Trophoblast cell (in vitro differentiated cells and primary cell): ENCODE data around the gene KIAA1328.
A peak's percentile ranks its signal among the peaks of the same experiment; 100 is the strongest.

ENCODE experiments used
- DNase-seq, 2 donors: peaks; one replicate each; pipeline ENCODE4 v3.0.0-alpha.2; 2016
- H2AFZ ChIP-seq: 2 replicates; pipeline ENCODE4 v1.6.1; 2013; ENCODE audit warnings: low read length, moderate library complexity, mild to moderate bottlenecking; ENCODE audit not compliant: insufficient read depth, poor library complexity
- H2AK5ac ChIP-seq: 2 replicates; pipeline ENCODE4 v1.6.1; 2013; ENCODE audit warnings: mild to moderate bottlenecking, low read length
- H2BK120ac ChIP-seq: 2 replicates; pipeline ENCODE4 v1.6.1; 2013; ENCODE audit warnings: low read length, mild to moderate bottlenecking, moderate library complexity; ENCODE audit not compliant: insufficient read depth, poor library complexity
- H2BK12ac ChIP-seq: 2 replicates; pipeline ENCODE4 v1.6.1; 2013; ENCODE audit warnings: mild to moderate bottlenecking, low read length, moderate library complexity
- H2BK5ac ChIP-seq: 2 replicates; pipeline ENCODE4 v1.6.1; 2013; ENCODE audit warnings: low read length, low read depth, moderate library complexity, mild to moderate bottlenecking; ENCODE audit not compliant: poor library complexity
- H3K14ac ChIP-seq: 2 replicates; pipeline ENCODE4 v1.6.1; 2013; ENCODE audit warnings: mild to moderate bottlenecking, low read length
- H3K18ac ChIP-seq: 2 replicates; pipeline ENCODE4 v1.6.1; 2013; ENCODE audit warnings: mild to moderate bottlenecking, low read length
- H3K23ac ChIP-seq: 2 replicates; pipeline ENCODE4 v1.6.1; 2013; ENCODE audit warnings: low read length
- H3K27ac ChIP-seq: 2 replicates; pipeline ENCODE4 v1.5.1; 2013; ENCODE audit warnings: low read depth, mild to moderate bottlenecking, inconsistent platforms, low read length, moderate library complexity
- H3K27me3 ChIP-seq: 2 replicates; pipeline ENCODE4 v1.6.1; 2013; ENCODE audit warnings: inconsistent platforms, mild to moderate bottlenecking, low read length, moderate library complexity; ENCODE audit not compliant: insufficient read depth
- H3K36me3 ChIP-seq, 2 experiments: 1 replicate in 1 of 2; 2 replicates in 1 of 2; pipeline ENCODE4 v1.6.1; 2013; ENCODE audit warnings: low read length in 2 of 2, mild to moderate bottlenecking in 2 of 2, moderate library complexity in 1 of 2; ENCODE audit not compliant: insufficient read depth in 2 of 2, control insufficient read depth in 1 of 2
- H3K4ac ChIP-seq: 2 replicates; pipeline ENCODE4 v1.6.1; 2013; ENCODE audit warnings: low read depth, mild to moderate bottlenecking, low read length, moderate library complexity
- H3K4me1 ChIP-seq, 2 experiments: 1 replicate in 1 of 2; 2 replicates in 1 of 2; pipeline ENCODE4 v1.6.1; 2013; ENCODE audit warnings: low read length in 2 of 2, mild to moderate bottlenecking in 2 of 2, moderate library complexity in 1 of 2; ENCODE audit not compliant: insufficient read depth in 2 of 2, control insufficient read depth in 1 of 2
- H3K4me2 ChIP-seq: 2 replicates; pipeline ENCODE4 v1.6.1; 2013; ENCODE audit warnings: inconsistent platforms, mild to moderate bottlenecking, low read length, moderate library complexity
- H3K4me3 ChIP-seq: 2 replicates; pipeline ENCODE4 v1.5.1; 2013; ENCODE audit warnings: mild to moderate bottlenecking, low read depth, low read length, inconsistent platforms
- H3K79me1 ChIP-seq: one replicate; pipeline ENCODE4 v1.6.1; 2013; ENCODE audit warnings: low read length
- H3K79me2 ChIP-seq: 2 replicates; pipeline ENCODE4 v1.6.1; 2013; ENCODE audit warnings: low read length, mild to moderate bottlenecking; ENCODE audit not compliant: control insufficient read depth, insufficient read depth, poor library complexity
- H3K9ac ChIP-seq: 2 replicates; pipeline ENCODE4 v1.6.1; 2013; ENCODE audit warnings: mild to moderate bottlenecking, low read length
- H3K9me3 ChIP-seq: 2 replicates; pipeline ENCODE4 v1.6.1; 2013; ENCODE audit warnings: low read depth, mild to moderate bottlenecking, control low read depth, inconsistent platforms, low read length; ENCODE audit not compliant: insufficient read depth
- H4K12ac ChIP-seq: 2 replicates; pipeline ENCODE4 v1.6.1; 2013; ENCODE audit warnings: low read depth, mild to moderate bottlenecking, low read length, moderate library complexity
- H4K8ac ChIP-seq: 2 replicates; pipeline ENCODE4 v1.6.1; 2013; ENCODE audit warnings: low read depth, mild to moderate bottlenecking, low read length, moderate library complexity
- H4K91ac ChIP-seq: one replicate; pipeline ENCODE4 v1.6.1; 2013; ENCODE audit warnings: low read depth, mild to moderate bottlenecking, low read length, moderate library complexity
- WGBS: extraction: QIAGEN DNeasy Blood & Tissue Kit; methylation state at CpG from one replicate; pipeline ENCODE4 v1.1.7; 2013; ENCODE audit warnings: missing lambda C conversion rate; ENCODE audit not compliant: insufficient read length, insufficient coverage; ENCODE audit errors: extremely low coverage; 5-methylcytosine and 5-hydroxymethylcytosine counted together

The KIAA1328 gene

DNA sequence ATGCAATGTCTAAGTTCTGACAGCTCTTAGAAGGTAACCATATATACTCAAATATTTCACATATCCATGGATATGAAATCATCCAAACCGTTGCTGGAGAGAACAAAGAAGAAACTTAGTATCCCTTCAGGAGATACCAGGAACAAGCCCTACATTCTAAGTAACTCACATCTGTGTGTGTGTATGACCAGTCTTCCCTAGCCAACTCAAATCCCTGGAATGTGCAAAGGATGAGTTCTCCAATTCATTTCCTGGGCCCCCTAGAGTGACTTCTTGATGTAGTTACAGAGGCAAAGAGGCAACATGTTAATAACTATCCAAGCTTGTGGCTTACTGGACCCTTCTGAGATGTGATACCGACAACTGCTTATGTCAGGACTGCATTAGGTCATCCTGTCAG, 20.2 kb upstream of the KIAA1328 start:
- H2BK12ac ChIP-seq = no peak overlapping the region
- H3K4me3 ChIP-seq = no peak overlapping the region

DNA sequence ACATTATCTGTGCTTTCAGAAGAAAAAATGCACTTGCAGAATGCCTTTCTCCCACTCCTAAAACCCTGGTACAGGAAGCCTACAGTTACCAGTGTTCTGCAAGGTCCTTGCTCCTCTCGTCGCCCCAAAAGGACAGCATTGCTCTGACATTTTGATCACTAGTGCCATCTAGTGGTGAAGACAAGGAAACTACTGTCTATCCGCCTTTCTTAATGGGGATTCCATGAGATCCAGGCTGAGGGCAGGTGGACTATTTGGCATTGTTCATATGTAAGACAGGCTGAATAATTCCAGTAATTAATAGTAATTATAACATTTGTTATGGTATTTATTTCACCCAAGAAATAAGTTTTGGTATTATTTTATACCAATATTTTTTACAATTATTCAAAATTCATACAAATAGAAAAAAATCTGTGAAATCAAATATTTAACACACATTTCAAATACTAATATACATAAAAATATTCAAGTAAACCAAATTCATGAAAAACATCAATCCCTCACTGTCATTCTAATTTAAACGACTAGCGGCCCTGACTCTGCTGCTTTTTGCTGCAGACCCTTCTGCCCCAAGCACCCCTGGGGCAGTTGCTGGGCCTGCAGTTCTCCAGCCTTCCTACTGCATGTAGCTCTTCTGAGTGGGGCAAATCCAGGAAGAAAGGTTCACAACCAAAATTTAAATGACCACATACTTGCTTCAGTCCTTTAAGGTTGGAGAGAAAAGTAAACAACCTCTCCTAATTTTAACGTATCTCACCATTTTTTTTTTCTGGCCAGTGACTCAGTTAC, 19.1 kb upstream of the KIAA1328 start:
- no peak overlapping the region for H4K8ac ChIP-seq
- H3K4me3 ChIP-seq = no peak overlapping the region
- H2AK5ac ChIP-seq = no peak overlapping the region
- DNase-seq = peak; percentile 43 to 92
- WGBS = no CpG with 5 or more reads among the region's 6 CpGs
- H3K23ac ChIP-seq = no peak overlapping the region
- H3K27me3 ChIP-seq = no peaks in the 10 kb centered on the region
- H2AFZ ChIP-seq = no peak overlapping the region
- no peak overlapping the region for H3K18ac ChIP-seq
- H2BK5ac ChIP-seq = no peak overlapping the region
- H3K14ac ChIP-seq = no peak overlapping the region
- no peak overlapping the region for H4K12ac ChIP-seq
- no peaks in the 10 kb centered on the region for H3K4me1 ChIP-seq
- H3K9me3 ChIP-seq = peaks cover 1% of the 10 kb centered on the region
- H2BK120ac ChIP-seq = no peak overlapping the region
- H3K79me2 ChIP-seq = no peaks in the 10 kb centered on the region
- H3K9ac ChIP-seq = no peak overlapping the region
- H3K79me1 ChIP-seq = no peaks in the 10 kb centered on the region
- peaks cover 2 to 25% of the 10 kb centered on the region in 2 experiments for H3K36me3 ChIP-seq
- H3K4ac ChIP-seq = no peak overlapping the region
- H3K4me2 ChIP-seq = no peak overlapping the region
- no peak overlapping the region for H2BK12ac ChIP-seq
- no peak overlapping the region for H4K91ac ChIP-seq
- H3K27ac ChIP-seq = no peak overlapping the region

More for the DNA sequence above, 20.2 kb upstream of the KIAA1328 start:
- DNase-seq = peak in 1 of 2 donors; percentile 58
- H3K9me3 ChIP-seq = peaks cover 1% of the 10 kb centered on the region
- H3K23ac ChIP-seq = no peak overlapping the region
- H2BK120ac ChIP-seq = no peak overlapping the region
- H3K4ac ChIP-seq = no peak overlapping the region
- H3K36me3 ChIP-seq = peaks cover 2 to 31% of the 10 kb centered on the region in 2 experiments
- H3K4me2 ChIP-seq = no peak overlapping the region
- no peak overlapping the region for H2AK5ac ChIP-seq
- H3K79me1 ChIP-seq = no peaks in the 10 kb centered on the region
- H2BK5ac ChIP-seq = no peak overlapping the region
- H4K8ac ChIP-seq = no peak overlapping the region
- H3K14ac ChIP-seq = no peak overlapping the region
- WGBS = no CpG with 5 or more reads among the region's 2 CpGs
- H3K4me1 ChIP-seq = no peaks in the 10 kb centered on the region
- no peak overlapping the region for H3K9ac ChIP-seq
- no peak overlapping the region for H3K18ac ChIP-seq
- H4K12ac ChIP-seq = no peak overlapping the region
- H3K27ac ChIP-seq = no peak overlapping the region
- H2AFZ ChIP-seq = no peak overlapping the region
- H3K79me2 ChIP-seq = no peaks in the 10 kb centered on the region
- H3K27me3 ChIP-seq = no peaks in the 10 kb centered on the region
- no peak overlapping the region for H4K91ac ChIP-seq

DNA sequence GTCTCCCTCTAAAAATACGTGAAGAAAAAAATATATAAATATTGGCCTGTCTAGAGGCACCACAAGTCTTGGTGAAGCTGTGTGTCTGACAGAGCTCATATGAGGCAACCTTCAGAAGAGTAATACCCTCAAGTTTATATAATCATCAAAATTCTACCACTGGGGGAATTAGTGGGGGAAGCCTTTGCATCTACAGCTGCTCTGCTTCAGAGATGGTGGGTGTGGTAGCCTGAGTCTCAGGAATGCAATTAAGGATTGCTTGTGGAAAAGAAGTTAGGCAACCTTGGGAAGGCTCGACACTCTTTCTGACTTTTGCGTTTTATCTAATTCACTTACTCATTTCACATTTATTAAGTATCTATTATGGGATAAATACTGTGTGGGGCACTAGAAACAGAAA, 17.5 kb upstream of the KIAA1328 start:
- Histone ChIP-seq H2BK12ac (no peak overlapping the region), H2BK5ac (no peak overlapping the region), H2AK5ac (no peak overlapping the region), H3K36me3 (peaks cover 2 to 20% of the 10 kb centered on the region in 2 experiments), H3K4me3 (no peak overlapping the region), H4K8ac (no peak overlapping the region), H3K9ac (no peak overlapping the region), H3K18ac (no peak overlapping the region), H4K12ac (no peak overlapping the region), H3K27ac (no peak overlapping the region), H3K9me3 (peaks cover 1% of the 10 kb centered on the region), H2BK120ac (no peak overlapping the region), H3K14ac (no peak overlapping the region), H3K79me2 (no peaks in the 10 kb centered on the region), H2AFZ (no peak overlapping the region), H3K4ac (no peak overlapping the region), H3K4me2 (no peak overlapping the region), H4K91ac (no peak overlapping the region), H3K27me3 (no peaks in the 10 kb centered on the region), H3K79me1 (no peaks in the 10 kb centered on the region), H3K4me1 (no peaks in the 10 kb centered on the region), H3K23ac (no peak overlapping the region)
- peak in 1 of 2 donors; percentile 40 for DNase-seq
- no CpG with 5 or more reads among the region's 3 CpGs for WGBS

DNA sequence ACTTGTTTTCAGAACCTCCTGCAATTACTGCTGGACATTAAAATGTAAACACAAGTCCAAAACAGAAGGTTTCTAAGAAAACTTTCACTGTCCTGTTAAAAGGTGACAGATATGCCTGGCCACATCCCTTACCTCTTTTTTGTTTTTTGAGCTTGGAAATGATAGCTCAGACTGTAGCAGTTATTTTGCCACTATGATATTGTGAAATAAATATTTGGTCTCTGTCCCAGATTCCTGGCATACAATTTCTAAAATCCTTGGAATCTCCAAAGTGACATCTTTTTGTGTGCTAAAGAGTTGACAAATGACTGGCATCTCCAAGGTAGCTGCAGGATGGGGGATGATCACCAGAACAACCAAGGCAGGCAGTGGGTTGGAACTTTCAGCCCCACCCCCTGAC, 17.0 kb upstream of the KIAA1328 start:
- H3K9me3 ChIP-seq = peaks cover 1% of the 10 kb centered on the region

More for the DNA sequence above, 17.0 kb upstream of the KIAA1328 start:
- Histone ChIP-seq H4K8ac (no peak overlapping the region), H3K18ac (no peak overlapping the region), H2BK12ac (no peak overlapping the region), H2AFZ (no peak overlapping the region), H3K14ac (no peak overlapping the region), H4K91ac (no peak overlapping the region), H3K27ac (no peak overlapping the region), H3K4me1 (no peaks in the 10 kb centered on the region), H2AK5ac (no peak overlapping the region), H3K4me3 (no peak overlapping the region), H4K12ac (no peak overlapping the region), H3K4me2 (no peak overlapping the region), H3K79me1 (no peaks in the 10 kb centered on the region), H2BK120ac (no peak overlapping the region), H3K27me3 (no peaks in the 10 kb centered on the region), H3K23ac (no peak overlapping the region), H2BK5ac (no peak overlapping the region), H3K36me3 (peaks cover 2 to 18% of the 10 kb centered on the region in 2 experiments), H3K79me2 (no peaks in the 10 kb centered on the region), H3K9ac (no peak overlapping the region), H3K4ac (no peak overlapping the region)
- DNase-seq = peak in 1 of 2 donors; percentile 86
